GM12892 (cell line): ENCODE results near the gene HSD17B10.

Experiments
- POLR2A ChIP-seq: IDR thresholded peaks from 2 replicates; pipeline ENCODE4 v1.6.1; 2011; ENCODE audit warnings: low read depth, low read length, control low read depth
- POLR2AphosphoS5 ChIP-seq: IDR thresholded peaks from 2 replicates; pipeline ENCODE4 v1.6.1; 2011; ENCODE audit warnings: low read depth, low read length, control low read depth
- TAF1 ChIP-seq: IDR thresholded peaks from 2 replicates; pipeline ENCODE4 v1.6.1; 2011; ENCODE audit warnings: low read depth, mild to moderate bottlenecking, control low read depth, low read length, borderline replicate concordance

DNA sequence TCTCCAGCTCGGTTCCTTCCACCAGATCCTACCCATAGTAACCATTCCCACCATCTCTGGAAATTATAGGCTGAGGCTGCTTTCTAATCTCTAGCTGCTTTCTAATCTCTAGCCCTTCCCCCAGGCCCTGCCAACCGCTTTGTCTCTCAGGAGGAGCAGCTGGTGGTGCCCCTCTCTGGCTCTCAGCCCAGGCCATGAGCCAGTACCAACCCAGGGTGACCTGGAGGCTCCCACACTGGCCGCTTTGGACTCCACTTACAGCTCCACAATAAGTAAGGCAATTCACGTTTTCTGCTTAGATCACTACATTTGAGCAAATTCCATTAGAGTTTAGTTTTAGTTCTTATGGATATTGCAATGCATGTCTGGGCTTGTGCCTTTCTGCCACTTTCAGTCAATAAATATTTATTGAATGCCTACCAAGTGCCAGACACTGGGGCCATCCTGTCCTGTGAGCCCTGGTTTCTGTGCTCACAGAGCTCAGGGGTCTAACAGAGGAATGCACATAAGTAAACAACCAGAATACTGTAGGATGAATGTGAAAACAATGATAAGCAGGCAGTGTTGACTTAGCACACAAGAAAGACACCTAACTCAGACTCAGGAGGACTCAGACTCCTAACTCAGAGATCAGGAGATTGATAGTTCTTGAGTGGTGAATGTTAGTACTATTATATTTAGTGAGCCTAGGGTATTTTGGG lies 50.6 kb downstream of the HSD17B10 start:
- no peak for TF ChIP-seq POLR2A
- no peak for TF ChIP-seq POLR2AphosphoS5
- TF ChIP-seq TAF1: no peak
